GM08714 (cell line): Measurements from ENCODE around the gene ENAH.

Source experiments
- H3K4me3 ChIP-seq: fragments of 200-500 bp; sonication (Bioruptor generic); 2 replicates; pipeline ENCODE4 v1.5.1; 2014; ENCODE audit warnings: mild to moderate bottlenecking, low read length, inconsistent platforms
- ZNF274 ChIP-seq: IDR thresholded peaks from 2 replicates; pipeline ENCODE4 v1.6.1; 2012; ENCODE audit warnings: mild to moderate bottlenecking, low read depth, low read length

The ENAH gene

DNA sequence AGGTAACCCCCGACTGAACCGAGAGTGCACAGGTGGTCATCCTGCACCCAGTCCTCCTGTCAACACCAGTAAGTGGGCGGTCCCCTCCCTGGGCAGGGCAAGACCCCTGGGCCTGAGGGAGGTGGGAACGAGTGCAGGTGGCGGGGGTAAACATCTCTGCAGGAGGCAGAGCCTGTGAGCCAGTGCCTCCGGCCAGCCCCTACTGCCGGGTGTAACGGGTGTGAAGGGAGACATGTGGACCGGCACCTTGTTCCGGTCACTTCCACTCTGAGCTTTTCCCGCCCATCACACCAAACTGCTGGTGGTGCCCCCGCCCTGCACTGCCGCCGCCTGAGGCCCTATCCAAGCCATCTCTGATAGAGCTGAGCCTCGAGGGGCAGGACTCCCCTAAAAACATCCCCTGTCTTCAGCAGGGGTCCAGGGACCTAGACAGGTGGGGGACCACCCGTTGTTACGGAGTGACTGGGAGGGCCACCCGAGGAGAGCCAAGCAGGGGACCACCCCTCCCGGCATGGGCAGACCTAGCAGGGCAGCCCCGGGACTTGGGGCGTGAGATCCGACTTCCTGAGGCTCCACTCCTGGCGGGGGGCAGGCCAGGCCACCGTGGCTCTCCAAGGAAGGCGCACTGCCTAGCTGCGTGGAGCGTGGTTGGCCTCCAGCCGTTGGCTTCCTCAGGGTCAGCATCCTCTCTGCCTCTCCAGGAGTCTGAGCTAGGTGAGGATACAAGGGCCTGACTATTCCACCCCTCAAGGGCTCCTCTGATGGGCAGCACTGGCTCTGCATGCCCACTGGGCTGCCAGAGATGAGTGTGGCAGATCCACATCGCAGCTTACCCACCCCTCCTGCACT is 181.2 kb downstream of the ENAH start:
- no peak for TF ChIP-seq ZNF274
- H3K4me3 ChIP-seq: no peak overlapping the region

DNA sequence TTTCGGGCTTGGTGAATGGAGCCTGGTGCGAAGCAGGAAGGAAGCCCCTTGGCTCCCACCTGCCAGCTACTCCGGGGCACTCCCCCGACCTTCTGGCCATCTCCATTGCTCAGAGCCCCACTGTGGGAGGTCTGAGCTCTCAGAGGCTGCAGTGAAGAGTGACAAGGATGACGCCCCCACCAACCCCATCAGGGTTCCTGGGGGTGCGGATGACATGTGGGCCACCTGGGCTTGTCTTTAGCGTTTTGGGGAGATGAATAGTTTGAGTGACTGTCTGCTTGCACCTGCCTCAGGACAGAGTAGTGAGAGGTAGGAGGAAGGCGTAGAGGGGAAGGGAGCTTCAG is 181.8 kb downstream of the ENAH start:
- TF ChIP-seq ZNF274: no peak
- H3K4me3 ChIP-seq: no peak overlapping the region

DNA sequence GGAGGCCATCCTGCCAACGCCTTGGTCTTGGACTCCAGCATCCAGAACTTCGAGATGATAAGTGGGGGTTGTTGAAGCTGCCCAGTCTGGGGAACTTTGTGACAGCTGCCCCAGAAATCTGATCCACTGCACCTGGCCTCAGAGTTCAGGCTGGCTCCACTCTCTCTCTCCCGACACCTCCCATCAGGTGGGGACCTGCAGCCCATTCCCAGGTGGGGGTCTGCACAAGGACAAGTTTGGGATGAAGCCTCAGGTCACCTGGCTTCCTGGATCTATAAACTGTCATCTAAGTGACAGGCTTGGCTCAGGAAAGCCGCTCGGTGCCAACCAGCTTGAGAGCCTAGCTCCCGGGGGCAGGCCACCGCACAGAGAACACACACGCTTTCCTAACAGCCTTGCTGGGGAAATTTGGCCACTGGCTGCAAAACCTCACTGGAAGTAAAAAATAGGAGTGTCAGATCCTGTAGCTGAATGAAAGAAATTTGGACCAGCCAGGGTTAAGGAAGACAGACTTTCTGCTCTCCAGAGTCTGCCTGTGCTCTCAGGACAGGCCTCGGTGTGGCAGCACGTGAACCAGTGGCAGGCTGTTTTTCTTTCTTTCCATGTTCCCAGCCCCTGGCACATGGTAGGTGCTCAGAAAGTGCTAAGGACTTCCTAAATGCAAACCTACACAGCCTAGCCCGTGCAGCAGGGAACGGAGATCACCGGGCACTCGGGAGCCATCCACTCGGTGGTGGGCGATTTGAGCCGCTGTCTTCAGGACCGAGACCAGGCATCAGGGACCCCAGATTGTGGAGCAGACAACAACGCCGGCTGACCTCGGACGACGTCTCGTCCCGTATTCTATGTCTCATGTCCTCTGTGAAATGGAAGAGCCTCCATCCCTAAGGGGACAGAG is 182.5 kb downstream of the ENAH start:
- no peak overlapping the region for H3K4me3 ChIP-seq
- no peak for TF ChIP-seq ZNF274

DNA sequence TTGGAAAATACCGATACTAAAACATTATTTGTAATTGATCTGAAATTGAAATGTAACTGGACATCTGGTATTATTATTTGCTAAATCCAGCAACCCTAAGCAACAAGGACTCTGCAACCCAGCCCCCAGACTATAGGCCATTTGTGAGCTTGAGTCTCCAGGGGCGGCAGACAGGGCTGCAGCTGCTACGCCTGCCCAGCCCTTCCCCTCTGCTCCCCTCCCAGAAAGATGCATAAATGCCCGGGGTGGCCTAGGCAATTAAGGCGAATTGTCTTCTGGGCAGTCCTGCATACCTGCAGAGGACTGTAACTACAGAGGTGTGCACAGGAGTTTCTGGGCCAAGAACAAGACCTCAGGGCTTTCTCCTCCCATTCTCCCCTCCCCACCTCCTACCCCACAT is 183.9 kb downstream of the ENAH start:
- TF ChIP-seq ZNF274: no peak
- no peak overlapping the region for H3K4me3 ChIP-seq

DNA sequence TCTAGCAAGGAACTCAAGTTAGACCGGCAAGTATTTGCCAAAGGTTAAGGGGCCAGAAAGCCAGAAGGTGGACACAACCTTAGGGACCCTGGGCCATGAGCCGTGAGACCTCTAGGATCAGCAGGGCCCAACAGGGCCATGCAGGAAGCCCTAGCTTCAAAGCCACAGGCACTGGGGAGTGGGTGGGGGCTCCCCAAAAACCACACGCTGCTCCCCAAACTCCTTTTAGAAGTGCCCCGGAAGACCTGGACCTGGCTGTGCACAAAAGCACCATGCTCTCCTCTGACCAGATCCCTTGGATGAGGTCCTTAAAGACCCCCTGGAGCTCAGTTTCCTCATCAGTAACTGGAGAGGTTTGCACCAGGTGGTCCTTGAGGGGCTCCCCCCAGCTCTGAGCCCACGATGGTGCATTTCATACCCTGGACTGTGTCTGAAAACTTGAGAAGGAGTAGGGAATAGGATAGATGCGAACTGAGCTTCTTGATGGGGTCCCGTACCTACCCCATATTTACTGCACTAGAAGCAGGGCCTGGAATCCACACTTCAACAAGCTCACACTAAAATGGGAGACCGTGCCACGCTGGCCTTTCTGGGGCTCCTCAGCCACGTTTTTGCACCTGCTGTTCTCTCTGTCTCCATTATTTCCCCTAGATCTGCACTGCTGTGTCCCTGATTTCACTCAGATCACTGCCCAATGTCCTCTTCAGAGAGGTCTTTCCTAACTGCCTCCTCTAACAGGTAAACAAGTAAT is 184.5 kb downstream of the ENAH start:
- H3K4me3 ChIP-seq: peak overlapping the region; percentile 63; the same call in 1 of the 2 replicates
- TF ChIP-seq ZNF274: no peak

DNA sequence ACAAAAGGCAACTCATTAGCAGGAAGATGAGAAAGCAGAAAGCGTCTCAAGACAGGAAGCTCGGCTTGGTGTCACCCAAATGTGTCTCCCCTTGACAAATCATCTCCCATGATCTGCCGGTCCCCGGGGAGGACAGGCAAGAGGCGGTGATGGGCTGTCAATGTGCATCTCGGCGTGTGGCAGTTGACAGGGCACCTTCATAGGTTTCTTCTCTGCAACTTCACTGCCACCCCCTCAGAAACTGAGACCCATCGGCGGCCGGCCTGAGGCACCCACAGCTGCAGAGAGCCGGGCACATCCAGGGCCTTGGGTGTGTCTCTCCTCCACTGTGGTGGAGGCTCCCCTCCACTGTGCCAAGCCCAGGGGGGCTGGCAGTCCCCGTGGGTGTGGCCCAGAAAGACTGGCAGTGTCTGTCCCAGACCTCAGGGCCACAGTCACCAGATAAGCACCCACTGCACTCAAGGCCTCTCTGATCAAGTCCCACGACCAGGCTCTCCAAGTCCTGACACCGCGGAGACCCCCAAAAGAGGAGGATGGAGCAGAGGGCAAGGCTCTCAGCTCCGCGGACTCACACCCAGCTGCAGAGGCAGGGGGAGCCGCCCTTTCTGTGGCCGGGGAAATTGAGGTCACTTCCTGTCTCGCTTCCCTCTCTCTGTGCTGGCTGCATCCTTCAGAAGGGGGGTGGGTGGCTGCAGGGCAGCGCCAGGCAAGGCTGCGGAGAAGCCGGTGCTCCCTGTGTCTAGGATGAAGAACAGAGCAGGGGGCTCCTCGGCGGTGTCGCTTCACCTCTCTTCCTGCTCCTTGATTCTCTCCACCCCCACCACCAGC is 185.5 kb downstream of the ENAH start:
- H3K4me3 ChIP-seq: peak overlapping the region; percentile 63; the same call in 1 of the 2 replicates
- no peak for TF ChIP-seq ZNF274

DNA sequence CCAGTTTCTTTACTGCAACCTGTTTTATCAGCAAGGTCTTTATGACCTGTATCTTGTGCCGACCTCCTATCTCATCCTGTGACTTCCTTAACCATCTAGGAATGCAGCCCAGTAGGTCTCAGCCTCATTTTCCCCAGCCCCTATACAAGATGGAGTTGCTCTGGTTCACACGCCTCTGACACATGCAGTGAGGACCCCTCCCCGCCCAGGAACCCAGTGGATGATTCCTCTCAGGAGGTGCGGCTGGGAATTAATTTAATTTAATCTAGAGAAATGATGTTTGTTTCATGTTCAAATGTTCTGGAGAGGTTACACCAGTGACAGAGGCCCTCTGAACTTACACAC is 186.1 kb downstream of the ENAH start:
- peak overlapping the region; percentile 63; the same call in 1 of the 2 replicates for H3K4me3 ChIP-seq
- TF ChIP-seq ZNF274: no peak

DNA sequence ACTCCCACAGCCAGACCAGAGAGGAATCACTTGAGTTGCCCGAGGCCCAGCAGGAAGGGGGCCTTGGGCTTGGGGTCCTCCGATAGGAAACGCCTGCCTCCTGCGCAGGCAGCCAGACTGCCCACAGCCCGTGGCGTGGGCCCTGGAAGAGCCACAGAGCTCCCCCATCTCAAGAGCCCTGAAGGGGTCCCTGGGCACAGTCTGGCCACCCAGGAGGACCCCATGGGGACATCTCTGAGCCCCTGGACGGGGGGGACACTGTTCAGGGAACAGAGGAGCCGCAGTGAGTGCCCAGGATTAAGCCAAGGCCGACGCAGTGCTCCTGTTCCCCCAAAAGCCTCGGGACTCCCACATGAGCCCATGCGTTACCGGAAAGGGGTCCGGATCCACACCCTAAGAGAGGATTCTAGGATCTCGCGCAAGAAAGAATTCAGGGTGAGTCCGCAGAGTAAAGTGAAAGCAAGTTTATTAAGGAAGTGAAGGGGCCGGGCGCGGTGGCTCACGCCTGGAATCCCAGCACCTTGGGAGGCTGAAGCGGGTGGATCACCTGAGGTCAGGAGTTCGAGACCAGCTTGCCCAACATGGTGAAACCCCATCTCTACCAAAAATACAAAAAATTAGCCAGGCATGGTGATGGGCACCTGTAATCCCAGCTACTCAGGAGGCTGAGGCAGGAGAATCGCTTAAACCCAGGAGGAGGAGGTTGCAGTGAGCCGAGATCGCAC is 187.0 kb downstream of the ENAH start:
- no peak for TF ChIP-seq ZNF274

DNA sequence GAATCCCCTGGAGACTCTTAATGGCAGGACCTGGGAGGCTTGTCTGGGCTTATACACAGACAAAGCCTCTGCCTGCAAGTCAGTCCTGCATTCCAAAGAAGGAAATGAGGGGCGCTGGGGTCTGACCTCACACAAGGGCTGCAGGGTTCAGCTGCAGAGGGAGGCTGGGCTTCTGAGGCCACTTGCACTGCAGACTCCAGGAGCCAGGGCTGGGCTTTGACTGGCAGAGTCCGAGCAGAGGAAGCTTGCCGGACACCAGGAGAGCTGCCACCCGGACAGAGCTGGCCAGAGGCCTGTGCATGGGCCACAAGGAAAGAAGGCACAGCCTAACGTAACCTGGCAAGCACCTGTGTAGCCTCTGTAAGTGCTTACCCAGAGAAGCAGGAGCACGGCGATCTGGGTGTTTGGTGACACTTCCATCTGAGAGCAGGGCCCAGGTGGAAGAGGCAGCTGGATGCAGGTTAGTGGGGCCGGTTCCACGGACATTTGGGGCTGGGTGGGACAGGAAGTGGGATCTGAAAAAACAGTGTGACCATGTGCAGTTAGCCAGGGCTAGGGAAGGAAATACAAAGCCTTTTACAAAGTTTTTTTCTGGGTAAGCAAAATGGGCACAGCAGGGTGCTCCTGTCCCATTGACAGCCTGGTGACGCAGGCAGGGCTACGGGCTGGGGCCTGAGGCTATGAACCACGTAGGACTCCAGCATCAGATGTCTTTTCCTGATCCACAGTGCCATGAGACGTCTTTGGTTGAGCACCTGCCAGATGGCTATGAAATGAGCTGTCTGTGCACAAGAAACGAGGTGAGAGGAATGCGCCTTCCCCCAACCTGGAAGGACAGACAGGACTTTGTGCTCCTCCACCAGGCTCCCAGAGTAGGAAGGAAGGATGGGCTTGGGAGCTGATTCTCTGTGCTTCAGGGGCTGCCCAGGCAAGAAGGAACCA is 187.8 kb downstream of the ENAH start:
- no peak for TF ChIP-seq ZNF274
- H3K4me3 ChIP-seq: no peak overlapping the region

More for the DNA sequence above, 187.0 kb downstream of the ENAH start:
- H3K4me3 ChIP-seq: no peak overlapping the region

DNA sequence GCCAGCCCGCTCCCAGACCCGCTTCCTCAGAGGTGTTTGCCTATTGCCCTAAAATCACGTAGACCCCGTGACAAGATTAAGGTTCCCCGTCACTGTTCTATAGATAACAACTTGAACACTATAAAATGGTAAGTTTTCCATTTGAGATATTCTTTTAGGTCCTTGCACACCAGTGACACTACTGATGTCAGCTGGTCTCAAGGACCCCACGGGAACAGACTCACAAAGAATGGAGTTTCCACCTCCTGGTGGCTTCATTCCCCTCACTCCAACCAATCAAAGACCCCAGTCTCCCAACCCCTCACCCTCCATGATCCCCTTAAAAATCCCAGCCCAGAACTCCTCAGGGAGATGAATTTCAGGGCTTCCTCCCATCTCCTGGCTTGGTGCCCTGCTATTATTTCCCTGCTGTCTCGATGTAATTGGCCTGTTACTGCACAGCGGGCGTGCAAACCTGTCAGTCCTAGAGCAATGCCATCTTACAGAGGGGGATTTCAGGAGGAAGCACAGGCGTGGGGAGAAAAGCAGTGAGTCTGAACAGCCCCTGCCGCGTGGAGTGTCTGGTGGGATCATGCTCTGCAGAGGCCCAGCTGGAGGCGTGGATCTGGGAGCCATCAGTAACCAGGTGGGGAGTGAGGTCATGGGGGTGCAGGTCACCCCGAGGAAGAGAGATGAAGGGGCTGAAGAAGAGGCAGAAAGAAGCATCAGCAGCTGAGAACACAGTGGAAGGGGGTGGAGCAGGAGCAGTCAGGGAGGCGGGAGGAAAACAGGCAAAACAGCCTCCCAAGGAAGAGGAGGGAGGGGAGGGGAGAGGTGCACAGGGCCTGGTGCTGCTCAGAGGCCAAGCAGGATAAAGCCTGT is 190.0 kb downstream of the ENAH start:
- TF ChIP-seq ZNF274: no peak

DNA sequence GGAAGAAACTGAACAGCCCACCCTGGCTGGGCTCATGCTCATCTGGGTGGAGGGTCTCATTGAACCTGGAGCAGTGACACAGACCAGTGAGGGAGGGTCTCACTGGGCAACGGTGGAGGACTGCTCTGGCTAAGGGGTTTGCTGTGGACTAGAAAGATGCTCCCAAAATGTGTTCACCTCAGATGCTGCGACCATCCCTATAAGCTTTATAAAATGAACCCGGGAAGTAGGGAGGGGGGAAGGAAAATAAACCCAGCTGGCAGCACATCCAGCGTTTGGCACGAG is 190.6 kb downstream of the ENAH start:
- no peak for TF ChIP-seq ZNF274
- H3K4me3 ChIP-seq: no peak overlapping the region

More for the DNA sequence above, 190.0 kb downstream of the ENAH start:
- H3K4me3 ChIP-seq: no peak overlapping the region
